Astrocyte of the cerebellum (primary cell): Measurements from ENCODE around the gene BMP2K.

Experiments
- DNase-seq: peaks from one replicate; pipeline ENCODE4 v3.0.0-alpha.2; 2011; ENCODE audit warnings: low read depth
- H3K4me3 ChIP-seq: 2 replicates; pipeline ENCODE4 v1.5.1; 2011; ENCODE audit warnings: mild to moderate bottlenecking, low read depth, low read length, moderate library complexity
- in situ Hi-C: cut with HindIII; loops from 2 replicates; pipeline ENCODE4 v1.10.0; 2017; ENCODE audit warnings: low sequenced_read_pairs
- TF ChIP-seq, protein P1 (sequence below): IDR thresholded peaks from 2 replicates; pipeline ENCODE4 v1.5.1; 2012; ENCODE audit warnings: low read length, low read depth, moderate library complexity, mild to moderate bottlenecking; ENCODE audit errors: missing control alignments

The BMP2K gene

DNA sequence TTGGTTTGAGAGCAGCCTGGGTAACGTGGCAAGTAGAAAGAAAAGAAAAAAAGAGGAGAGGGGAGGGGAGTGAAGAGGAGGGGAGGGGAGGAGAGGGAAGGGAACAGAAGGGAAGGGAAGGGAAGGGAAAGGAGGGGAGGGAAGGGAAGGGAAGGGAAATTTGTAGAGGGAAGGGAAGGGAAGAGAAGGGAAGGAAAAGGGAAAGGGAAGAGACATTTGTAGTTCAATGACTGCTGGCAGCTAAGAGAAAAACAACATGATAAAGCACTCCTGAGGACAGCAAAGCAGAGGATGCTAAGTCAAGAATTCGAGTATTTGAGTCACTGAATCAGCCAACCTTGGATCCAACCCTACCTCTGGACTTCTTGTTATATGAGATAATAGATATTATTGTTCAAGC, 38.2 kb upstream of the BMP2K start:
- no peak overlapping the region for H3K4me3 ChIP-seq
- TF ChIP-seq, protein P1, sequence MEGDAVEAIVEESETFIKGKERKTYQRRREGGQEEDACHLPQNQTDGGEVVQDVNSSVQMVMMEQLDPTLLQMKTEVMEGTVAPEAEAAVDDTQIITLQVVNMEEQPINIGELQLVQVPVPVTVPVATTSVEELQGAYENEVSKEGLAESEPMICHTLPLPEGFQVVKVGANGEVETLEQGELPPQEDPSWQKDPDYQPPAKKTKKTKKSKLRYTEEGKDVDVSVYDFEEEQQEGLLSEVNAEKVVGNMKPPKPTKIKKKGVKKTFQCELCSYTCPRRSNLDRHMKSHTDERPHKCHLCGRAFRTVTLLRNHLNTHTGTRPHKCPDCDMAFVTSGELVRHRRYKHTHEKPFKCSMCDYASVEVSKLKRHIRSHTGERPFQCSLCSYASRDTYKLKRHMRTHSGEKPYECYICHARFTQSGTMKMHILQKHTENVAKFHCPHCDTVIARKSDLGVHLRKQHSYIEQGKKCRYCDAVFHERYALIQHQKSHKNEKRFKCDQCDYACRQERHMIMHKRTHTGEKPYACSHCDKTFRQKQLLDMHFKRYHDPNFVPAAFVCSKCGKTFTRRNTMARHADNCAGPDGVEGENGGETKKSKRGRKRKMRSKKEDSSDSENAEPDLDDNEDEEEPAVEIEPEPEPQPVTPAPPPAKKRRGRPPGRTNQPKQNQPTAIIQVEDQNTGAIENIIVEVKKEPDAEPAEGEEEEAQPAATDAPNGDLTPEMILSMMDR, result no peak
- in situ Hi-C loops, result no loop called here
- DNase-seq, result no peak

DNA sequence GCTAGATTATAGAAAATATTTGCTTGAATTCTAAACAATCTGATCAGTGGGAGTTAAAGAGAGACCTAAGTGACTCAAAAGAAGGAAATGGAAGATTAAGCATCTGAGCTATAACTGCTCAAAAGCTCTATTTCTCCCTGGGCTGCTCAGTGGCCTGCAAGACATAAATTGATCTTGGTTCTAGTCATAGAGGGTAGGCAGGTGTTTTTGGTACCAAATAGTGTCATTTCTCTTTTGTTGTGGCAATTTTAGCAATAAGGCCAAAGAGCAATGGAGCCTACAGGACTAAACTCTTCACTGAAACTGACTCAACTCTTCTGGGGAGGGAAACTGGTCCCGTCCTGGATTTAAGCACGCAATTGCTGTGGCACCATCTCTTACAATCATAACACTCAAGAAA, 33.9 kb upstream of the BMP2K start:
- no peak for DNase-seq

DNA sequence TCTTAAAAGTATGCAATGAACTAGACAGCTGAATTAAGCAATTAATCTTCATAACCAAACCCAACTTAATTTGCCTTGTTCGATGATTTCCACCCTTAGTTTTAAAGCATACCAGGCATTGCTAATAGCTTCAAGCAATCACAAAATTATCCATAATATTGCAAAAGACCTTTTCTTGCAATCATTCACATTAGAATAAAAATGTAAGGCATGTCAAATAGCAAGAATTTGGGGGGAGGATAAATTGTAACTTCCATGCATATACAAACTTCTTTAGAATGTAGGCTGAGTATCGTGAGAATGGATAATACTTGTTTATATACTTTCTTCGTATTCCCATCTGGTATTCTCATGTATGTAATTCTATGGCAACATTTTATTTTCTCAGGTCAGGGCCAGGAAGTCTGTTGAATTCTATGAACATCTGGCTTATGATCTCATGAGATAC, 28.7 kb upstream of the BMP2K start:
- H3K4me3 ChIP-seq, result no peak overlapping the region
- TF ChIP-seq, protein P1, result no peak
- in situ Hi-C loops, result no loop called here
- no peak for DNase-seq

More for the DNA sequence above, 33.9 kb upstream of the BMP2K start:
- TF ChIP-seq, protein P1, result no peak
- no peak overlapping the region for H3K4me3 ChIP-seq
- in situ Hi-C loops, result no loop called here

DNA sequence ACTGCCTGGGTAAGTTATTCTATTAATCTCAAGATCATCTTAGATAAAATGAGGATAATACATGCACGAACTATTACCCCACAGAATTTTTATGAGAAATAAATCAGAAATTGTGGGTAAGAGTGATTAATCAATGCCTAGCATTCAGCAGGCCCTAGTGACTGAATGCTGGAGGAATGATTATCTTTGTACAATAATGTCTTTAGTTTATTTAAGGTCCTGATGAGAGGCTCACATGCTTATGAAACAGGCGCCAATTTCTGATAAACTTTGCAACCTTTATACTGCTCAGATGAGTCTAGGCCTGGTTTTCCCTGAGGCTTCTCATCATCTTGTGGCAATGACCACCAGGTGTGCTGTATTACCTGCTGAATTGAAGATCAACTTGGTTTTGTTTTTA, 27.8 kb upstream of the BMP2K start:
- H3K4me3 ChIP-seq, result no peak overlapping the region
- no peak for DNase-seq
- TF ChIP-seq, protein P1, result no peak
- in situ Hi-C loops, result no loop called here

DNA sequence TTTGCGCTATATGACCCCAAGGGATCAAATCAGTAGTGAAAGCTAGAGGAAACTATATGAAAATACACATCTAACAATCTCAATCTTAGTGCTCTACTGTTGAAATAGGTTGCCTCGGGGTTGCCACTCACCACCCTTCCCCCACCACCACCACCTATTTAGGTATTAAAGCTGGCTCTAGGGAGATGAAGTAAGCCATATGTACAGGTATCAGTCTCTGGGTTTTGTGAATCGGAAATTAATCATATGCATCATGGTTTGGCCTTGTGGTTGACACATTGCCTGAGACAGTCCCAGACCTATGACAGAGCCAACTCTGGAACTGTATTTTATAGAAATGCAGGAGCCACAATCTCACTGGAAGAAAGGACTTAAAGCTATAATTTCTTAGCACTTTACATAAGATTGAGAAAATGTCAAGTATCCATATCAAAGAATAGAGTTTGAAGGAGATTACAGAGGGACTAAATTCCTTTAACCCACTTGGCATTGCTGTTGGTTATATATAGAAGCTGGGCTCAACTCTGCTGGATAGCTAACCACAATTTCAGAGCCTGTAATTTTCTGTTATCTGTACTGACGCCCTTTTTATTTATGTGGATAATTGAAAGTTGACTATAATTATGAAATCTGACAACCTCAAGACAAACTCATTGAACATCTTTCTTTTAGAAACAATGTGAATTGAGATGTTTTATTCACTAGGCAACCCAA, 26.7 kb upstream of the BMP2K start:
- DNase-seq, result no peak
- in situ Hi-C loops, result no loop called here
- TF ChIP-seq, protein P1, result no peak

DNA sequence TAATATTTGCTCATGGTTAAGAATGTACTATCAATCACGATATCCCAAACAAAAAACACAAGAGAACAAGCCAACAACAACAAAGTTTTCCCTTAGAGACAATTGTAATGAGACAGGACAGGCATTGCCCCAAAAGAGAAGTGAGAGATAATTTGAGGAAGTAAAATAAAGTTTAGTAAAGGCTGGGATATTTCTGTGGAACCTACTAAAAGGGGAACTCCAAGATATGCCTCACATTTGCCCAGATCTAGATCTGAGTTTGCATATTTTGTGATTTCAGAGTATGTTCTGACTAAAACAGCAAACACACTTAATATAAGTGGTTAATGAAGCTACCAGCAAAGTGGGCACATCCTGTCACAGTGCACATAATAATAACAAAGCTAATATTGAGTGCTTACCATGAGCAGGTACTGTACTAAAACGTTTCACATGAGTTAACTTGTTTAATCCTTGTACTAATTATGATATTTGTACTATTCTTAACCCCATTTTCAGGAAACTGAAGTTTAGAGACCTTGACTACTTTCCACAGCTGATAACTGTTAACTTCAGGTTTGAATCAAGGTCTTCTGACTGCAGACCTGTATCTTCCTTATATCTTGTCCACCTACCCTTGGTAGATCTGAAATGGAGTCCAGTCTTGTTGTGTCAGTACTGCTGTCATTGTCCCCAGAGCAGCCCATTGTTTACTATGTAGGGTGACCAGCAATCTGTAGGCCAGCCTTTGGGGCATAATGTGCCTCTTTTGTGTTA, 26.0 kb upstream of the BMP2K start:
- TF ChIP-seq, protein P1, result no peak
- in situ Hi-C loops, result no loop called here
- no peak overlapping the region for H3K4me3 ChIP-seq
- DNase-seq, result no peak

More for the DNA sequence above, 26.7 kb upstream of the BMP2K start:
- H3K4me3 ChIP-seq, result no peak overlapping the region
